Measurements from ENCODE around the gene SRD5A1. TPM values are rescaled to one million over a fixed set of nuclear protein-coding genes. Genes with fewer than 3 reads are reported as not detected.

The SRD5A1 gene
- total RNA-seq, 4 donors from 2014 or later, result 0.75 to 4.3 (median 3.3) TPM

DNA sequence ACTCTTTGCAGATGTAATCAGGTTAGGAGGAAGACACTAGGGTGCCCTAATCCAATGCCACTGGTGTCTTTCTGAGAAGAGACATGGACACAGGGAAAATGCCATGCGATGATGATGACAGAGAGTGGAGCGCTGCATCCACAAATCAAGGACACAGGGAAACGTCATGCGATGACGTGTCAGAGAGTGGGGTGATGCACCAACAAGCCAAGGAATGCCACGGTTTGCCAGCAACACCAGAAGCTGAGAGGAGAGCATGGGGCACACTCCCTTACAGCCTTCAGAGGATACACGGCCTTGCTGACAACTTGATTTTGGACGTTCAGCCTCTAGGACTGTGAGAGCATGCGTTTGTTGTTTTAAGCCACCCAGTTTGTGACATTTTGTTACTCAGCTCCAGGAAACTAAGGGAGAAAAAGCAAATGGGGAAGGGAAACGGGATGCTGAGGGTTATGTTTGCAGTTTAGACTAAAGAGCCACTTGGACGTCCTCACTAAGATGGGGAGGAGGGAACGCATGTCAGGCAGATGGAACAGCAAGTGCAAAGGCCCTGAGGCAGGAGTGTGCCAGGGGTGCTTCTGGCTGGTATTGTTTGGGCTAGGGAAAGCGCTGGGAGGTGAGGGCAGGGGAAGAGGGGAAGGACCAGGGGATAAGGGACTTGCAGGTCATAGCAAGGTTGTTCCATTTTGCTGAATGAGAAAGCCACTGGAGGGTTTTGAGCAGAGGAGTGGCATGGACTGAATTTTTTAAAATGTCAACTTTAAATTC is 77.5 kb downstream of the SRD5A1 start:
- no peaks in the 10 kb centered on the region for H3K9me3 ChIP-seq
- no peak for DNase-seq
- H3K36me3 ChIP-seq, result no peaks in the 10 kb centered on the region
- peaks cover 16 to 17% of the 10 kb centered on the region in 2 donors for H3K4me1 ChIP-seq
- in situ Hi-C loops (cut with MboI; ENCODE audit: low sequenced_read_pairs in 4 of 4) (loop anchor here in 1 of 4 donors (10.0 kb wide), 1 partner anchor 76 kb away; the partner anchor contains the start of genes NSUN2 and SRD5A1), intact Hi-C loops (cut with DNase I; ENCODE audit: low total_unique reads) (loop anchor here (5.0 to 10.0 kb wide), 6 partner anchors 117 to 1286 kb away; partner anchors contain the start of genes FASTKD3, ICE1, MED10 and MTRR)
- H3K27ac ChIP-seq, result no peak overlapping the region
- no peak for ATAC-seq
- no peaks in the 10 kb centered on the region for H3K27me3 ChIP-seq
- no peak for TF ChIP-seq POLR2A (IDR thresholded peaks at IDR 0.05)
- TF ChIP-seq, protein P1, sequence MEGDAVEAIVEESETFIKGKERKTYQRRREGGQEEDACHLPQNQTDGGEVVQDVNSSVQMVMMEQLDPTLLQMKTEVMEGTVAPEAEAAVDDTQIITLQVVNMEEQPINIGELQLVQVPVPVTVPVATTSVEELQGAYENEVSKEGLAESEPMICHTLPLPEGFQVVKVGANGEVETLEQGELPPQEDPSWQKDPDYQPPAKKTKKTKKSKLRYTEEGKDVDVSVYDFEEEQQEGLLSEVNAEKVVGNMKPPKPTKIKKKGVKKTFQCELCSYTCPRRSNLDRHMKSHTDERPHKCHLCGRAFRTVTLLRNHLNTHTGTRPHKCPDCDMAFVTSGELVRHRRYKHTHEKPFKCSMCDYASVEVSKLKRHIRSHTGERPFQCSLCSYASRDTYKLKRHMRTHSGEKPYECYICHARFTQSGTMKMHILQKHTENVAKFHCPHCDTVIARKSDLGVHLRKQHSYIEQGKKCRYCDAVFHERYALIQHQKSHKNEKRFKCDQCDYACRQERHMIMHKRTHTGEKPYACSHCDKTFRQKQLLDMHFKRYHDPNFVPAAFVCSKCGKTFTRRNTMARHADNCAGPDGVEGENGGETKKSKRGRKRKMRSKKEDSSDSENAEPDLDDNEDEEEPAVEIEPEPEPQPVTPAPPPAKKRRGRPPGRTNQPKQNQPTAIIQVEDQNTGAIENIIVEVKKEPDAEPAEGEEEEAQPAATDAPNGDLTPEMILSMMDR (IDR thresholded peaks at IDR 0.05 in 4 of 5, conservative IDR thresholded peaks at IDR 0.05 in 1 of 5), result no peak
- H3K4me3 ChIP-seq, result no peak overlapping the region

DNA sequence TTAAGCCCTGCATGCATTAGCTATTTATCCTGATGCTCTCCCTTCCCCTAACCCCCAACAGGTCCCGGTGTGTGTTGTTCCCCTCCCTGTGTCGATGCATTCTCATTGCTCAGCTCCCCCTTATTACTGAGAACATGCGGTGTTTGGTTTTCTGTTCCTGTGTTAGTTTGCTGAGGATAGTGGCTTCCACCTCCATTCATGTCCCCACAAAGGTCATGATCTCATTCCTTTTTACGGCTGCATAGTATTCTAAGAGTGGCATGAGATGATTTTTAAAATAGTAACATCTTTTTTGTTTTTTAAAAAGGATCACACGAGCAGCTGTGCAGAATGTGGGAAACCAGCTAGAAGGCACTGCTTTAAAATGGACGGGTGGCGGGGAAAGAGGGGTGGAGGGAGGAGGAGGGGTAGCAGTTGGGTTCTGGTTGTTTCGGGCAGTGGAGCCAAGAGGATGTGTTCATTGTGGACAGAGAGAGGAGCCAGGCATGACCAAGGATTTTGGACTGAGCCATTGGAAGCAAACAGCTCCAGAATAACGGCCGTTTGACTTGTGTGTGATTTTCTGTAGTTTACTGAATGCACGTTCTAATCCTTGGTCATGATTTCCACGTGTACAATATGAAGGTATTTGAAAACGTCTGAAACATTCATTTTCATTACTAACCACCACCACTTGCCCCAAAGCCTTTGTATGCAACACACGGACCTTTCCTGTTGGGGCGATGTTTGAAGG is 78.3 kb downstream of the SRD5A1 start:
- H3K4me1 ChIP-seq, result peaks cover 24 to 26% of the 10 kb centered on the region in 2 donors
- TF ChIP-seq, protein P1 (IDR thresholded peaks at IDR 0.05 in 4 of 5, conservative IDR thresholded peaks at IDR 0.05 in 1 of 5), result no peak
- TF ChIP-seq POLR2A (IDR thresholded peaks at IDR 0.05), result no peak
- H3K27me3 ChIP-seq, result no peaks in the 10 kb centered on the region
- in situ Hi-C loops (cut with MboI; ENCODE audit: low sequenced_read_pairs in 4 of 4), result loop anchor here in 1 of 4 donors (10.0 kb wide), 1 partner anchor 77 kb away; the partner anchor contains the start of genes NSUN2 and SRD5A1
- H3K9me3 ChIP-seq, result no peaks in the 10 kb centered on the region
- peak overlapping the region; percentile 78 to 100 (median 90) for H3K4me3 ChIP-seq
- intact Hi-C loops (cut with DNase I; ENCODE audit: low total_unique reads), result loop anchor here (2.0 to 10.0 kb wide), 8 partner anchors 33 to 1287 kb away; partner anchors contain the start of genes FASTKD3, ICE1, MED10 and MTRR
- peak overlapping the region; percentile 95 to 100 (median 99) for H3K27ac ChIP-seq
- DNase-seq (no peak), ATAC-seq (no peak)
- H3K36me3 ChIP-seq, result no peaks in the 10 kb centered on the region

DNA sequence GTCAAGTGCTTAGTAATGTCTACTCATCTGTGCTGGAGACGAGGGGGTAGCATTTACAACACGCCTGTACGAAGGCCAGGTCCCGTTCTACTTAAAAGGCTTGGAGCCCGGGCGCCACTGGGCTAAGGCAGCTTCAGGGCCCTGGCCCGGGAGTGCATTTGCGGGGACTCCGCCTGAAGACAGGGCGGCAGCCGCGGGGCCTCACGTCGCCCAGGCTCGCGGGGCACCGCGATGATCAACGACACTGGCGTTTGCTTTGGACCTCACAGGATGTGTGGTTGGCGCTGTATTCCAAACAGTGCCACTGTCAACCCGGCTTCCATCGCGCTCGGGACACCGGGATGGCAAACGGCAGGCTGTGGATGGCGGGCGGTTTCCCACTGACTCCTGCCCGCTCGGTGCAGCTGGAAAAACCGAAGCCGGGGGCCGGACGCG is 78.9 kb downstream of the SRD5A1 start:
- Histone ChIP-seq H3K27ac (peak overlapping the region; percentile 95 to 100 (median 99)), H3K4me1 (peaks cover 30 to 31% of the 10 kb centered on the region in 2 donors), H3K27me3 (no peaks in the 10 kb centered on the region), H3K36me3 (no peaks in the 10 kb centered on the region), H3K9me3 (no peaks in the 10 kb centered on the region), H3K4me3 (peak overlapping the region; percentile 78 to 100 (median 90))
- DNase-seq (peak; percentile 35 to 62), ATAC-seq (peak; percentile 40 to 45)
- no peak for TF ChIP-seq POLR2A (IDR thresholded peaks at IDR 0.05)
- TF ChIP-seq, protein P1 (IDR thresholded peaks at IDR 0.05 in 4 of 5, conservative IDR thresholded peaks at IDR 0.05 in 1 of 5), result peak in 2 of 5 experiments; percentile 13 to 32
- in situ Hi-C loops (cut with MboI; ENCODE audit: low sequenced_read_pairs in 4 of 4), result loop anchor here in 1 of 4 donors (10.0 kb wide), 1 partner anchor 77 kb away; the partner anchor contains the start of genes NSUN2 and SRD5A1
- intact Hi-C loops (cut with DNase I; ENCODE audit: low total_unique reads), result loop anchor here (2.0 to 10.0 kb wide), 8 partner anchors 33 to 1287 kb away; partner anchors contain the start of genes FASTKD3, ICE1, MED10 and MTRR

DNA sequence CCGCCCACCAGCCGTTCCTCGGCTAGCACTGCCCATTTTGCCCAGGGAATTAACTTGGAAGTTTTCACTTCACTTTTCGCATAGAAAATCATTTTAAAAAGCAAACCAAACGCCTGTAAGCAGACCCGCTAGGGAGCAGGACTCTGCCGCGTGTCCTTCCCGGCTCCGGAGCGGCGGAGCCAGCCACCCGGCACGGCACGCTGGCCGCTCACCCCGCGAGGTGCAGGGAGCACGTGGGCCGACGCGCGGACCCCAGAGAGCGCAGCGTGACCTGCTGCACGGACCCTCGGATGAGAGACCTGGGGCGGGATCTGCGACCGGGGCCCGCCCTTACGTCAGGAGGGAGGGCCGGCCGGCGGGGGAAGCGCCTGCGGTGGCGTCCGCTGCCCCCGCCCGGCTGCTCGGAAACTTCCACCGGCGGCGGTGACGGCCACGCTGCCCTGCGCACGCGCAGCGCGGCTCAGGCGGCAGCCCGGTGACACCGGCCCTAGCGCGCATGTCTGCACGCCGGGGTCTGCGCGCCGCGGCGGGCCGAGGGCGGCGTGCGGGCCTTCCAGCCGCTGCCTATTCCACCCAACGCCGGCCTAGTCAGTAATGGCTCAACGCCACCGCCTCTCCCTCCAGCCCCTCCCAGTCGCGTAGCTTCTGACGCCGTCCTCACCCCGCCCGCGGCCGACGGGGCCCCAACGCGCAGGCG is 79.5 kb downstream of the SRD5A1 start:
- peak; percentile 77 to 85 for TF ChIP-seq POLR2A (IDR thresholded peaks at IDR 0.05)
- TF ChIP-seq, protein P1 (IDR thresholded peaks at IDR 0.05 in 4 of 5, conservative IDR thresholded peaks at IDR 0.05 in 1 of 5), result no peak
- Histone ChIP-seq H3K4me1 (peaks cover 34 to 37% of the 10 kb centered on the region in 2 donors), H3K4me3 (peak overlapping the region; percentile 78 to 100 (median 90)), H3K27ac (peak overlapping the region; percentile 95 to 100 (median 99)), H3K36me3 (no peaks in the 10 kb centered on the region), H3K27me3 (no peaks in the 10 kb centered on the region), H3K9me3 (no peaks in the 10 kb centered on the region)
- intact Hi-C loops (cut with DNase I; ENCODE audit: low total_unique reads), result loop anchor here (1.0 to 10.0 kb wide), 9 partner anchors 32 to 1288 kb away; partner anchors contain the start of genes FASTKD3, ICE1, MED10 and MTRR
- DNase-seq (peak; percentile 89 to 96), ATAC-seq (peak; percentile 77 to 79)
- in situ Hi-C loops (cut with MboI; ENCODE audit: low sequenced_read_pairs in 4 of 4), result loop anchor here in 1 of 4 donors (10.0 kb wide), 1 partner anchor 78 kb away; the partner anchor contains the start of genes NSUN2 and SRD5A1
